Lung (tissue), 12 donors: ENCODE results near the gene KRT34. TPM values are rescaled to one million over a fixed set of nuclear protein-coding genes. Genes with fewer than 3 reads are reported as not detected.

ENCODE experiments used
- ATAC-seq: fragments of 200-7000 bp; cut with Tn5 transposase; one replicate; pipeline ENCODE4 v1.9.1; 2020; ENCODE audit warnings: moderate number of reproducible peaks; ENCODE audit not compliant: insufficient read depth, low FRiP score
- DNase-seq, 3 donors: peaks; one replicate each; pipeline ENCODE4 v3.0.0-alpha.2; 2013 to 2017
- H3K27ac ChIP-seq, 2 donors: one replicate each; pipeline ENCODE4 v1.5.1; 2013; ENCODE audit warnings: mild to moderate bottlenecking in 2 of 2, moderate library complexity in 2 of 2, control low read depth in 1 of 2, inconsistent platforms in 1 of 2, low read depth in 1 of 2, low read length in 1 of 2
- H3K27me3 ChIP-seq, 3 donors: one replicate each; pipeline ENCODE4 v1.5.1; 2013; ENCODE audit warnings: low read length in 2 of 3; ENCODE audit not compliant: control insufficient read depth in 3 of 3, insufficient read depth in 3 of 3
- H3K36me3 ChIP-seq, 4 donors: one replicate each; pipeline ENCODE4 v1.5.1; 2013; ENCODE audit warnings: low read length in 4 of 4, mild to moderate bottlenecking in 1 of 4, moderate library complexity in 1 of 4; ENCODE audit not compliant: control insufficient read depth in 4 of 4, insufficient read depth in 4 of 4
- H3K4me1 ChIP-seq, 5 donors: one replicate each; pipeline ENCODE4 v1.5.1; 2013; ENCODE audit warnings: low read length in 5 of 5, mild to moderate bottlenecking in 2 of 5, moderate library complexity in 1 of 5; ENCODE audit not compliant: control insufficient read depth in 5 of 5, insufficient read depth in 5 of 5
- H3K4me3 ChIP-seq: one replicate; pipeline ENCODE4 v1.5.1; 2013; ENCODE audit warnings: mild to moderate bottlenecking, control low read depth, moderate library complexity
- H3K9ac ChIP-seq, 2 donors: one replicate each; pipeline ENCODE4 v1.5.1; 2013; ENCODE audit warnings: low read length in 2 of 2, control low read depth in 1 of 2; ENCODE audit not compliant: insufficient read depth in 1 of 2
- H3K9me3 ChIP-seq, 4 donors: one replicate each; pipeline ENCODE4 v1.5.1; 2013; ENCODE audit warnings: low read length in 3 of 4, mild to moderate bottlenecking in 1 of 4, moderate library complexity in 1 of 4; ENCODE audit not compliant: control insufficient read depth in 4 of 4, insufficient read depth in 3 of 4
- WGBS, 2 donors: extraction: QIAGEN DNeasy Blood & Tissue Kit; methylation state at CpG; one replicate each; pipeline ENCODE4 v1.1.7; 2013; 5-methylcytosine and 5-hydroxymethylcytosine counted together
- polyA plus RNA-seq, 2 donors: library from polyadenylated mRNA; stranded (reverse); fragments of 200-250 nt; gene quantifications; one replicate each; pipeline ENCODE4 v1.2.1, GENCODE V29; 2013
- total RNA-seq, 2 donors: library from RNA; depleted of rRNA in 1 of 2; stranded (reverse); fragments of >200 nt in 1 of 2; gene quantifications; one replicate each; pipeline ENCODE4 v1.2.1, GENCODE V29; 2014 to 2021
- TF ChIP-seq, protein P1 (sequence below): IDR thresholded peaks from 2 replicates; pipeline ENCODE4 v1.5.1; 2012; ENCODE audit warnings: mild to moderate bottlenecking; ENCODE audit errors: control extremely low read depth, extremely low read depth
- donor health status: control.
- donor health status: control.
- donor health status: Bipolar disorder and iron deficiency.
- donor health status: healthy.
- donor health status: DM: yes; HTN: yes; CAD: no.

The KRT34 gene
- total and polyA plus RNA-seq, 4 donors: not detected

GRCh38 chr17:41392278-41392677 lies 10.2 kb upstream of the KRT34 start:
- WGBS, 2 donors: 100% methylated on average over 1 of the region's 1 CpG

GRCh38 chr17:41391535-41391934 lies 9.4 kb upstream of the KRT34 start:
- Histone ChIP-seq H3K9ac (no peak overlapping the region), H3K4me1 (peaks cover 0 to 4% (median 0%) of the 10 kb centered on the region in 5 donors), H3K36me3 (no peaks in the 10 kb centered on the region), H3K27ac (no peak overlapping the region), H3K9me3 (peaks cover 0 to 4% (median 3%) of the 10 kb centered on the region in 4 donors), H3K4me3 (no peak overlapping the region), H3K27me3 (peaks cover 0 to 4% (median 0%) of the 10 kb centered on the region in 3 donors)
- TF ChIP-seq, protein P1, sequence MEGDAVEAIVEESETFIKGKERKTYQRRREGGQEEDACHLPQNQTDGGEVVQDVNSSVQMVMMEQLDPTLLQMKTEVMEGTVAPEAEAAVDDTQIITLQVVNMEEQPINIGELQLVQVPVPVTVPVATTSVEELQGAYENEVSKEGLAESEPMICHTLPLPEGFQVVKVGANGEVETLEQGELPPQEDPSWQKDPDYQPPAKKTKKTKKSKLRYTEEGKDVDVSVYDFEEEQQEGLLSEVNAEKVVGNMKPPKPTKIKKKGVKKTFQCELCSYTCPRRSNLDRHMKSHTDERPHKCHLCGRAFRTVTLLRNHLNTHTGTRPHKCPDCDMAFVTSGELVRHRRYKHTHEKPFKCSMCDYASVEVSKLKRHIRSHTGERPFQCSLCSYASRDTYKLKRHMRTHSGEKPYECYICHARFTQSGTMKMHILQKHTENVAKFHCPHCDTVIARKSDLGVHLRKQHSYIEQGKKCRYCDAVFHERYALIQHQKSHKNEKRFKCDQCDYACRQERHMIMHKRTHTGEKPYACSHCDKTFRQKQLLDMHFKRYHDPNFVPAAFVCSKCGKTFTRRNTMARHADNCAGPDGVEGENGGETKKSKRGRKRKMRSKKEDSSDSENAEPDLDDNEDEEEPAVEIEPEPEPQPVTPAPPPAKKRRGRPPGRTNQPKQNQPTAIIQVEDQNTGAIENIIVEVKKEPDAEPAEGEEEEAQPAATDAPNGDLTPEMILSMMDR: no peak
- DNase-seq (no peak), ATAC-seq (no peak)
- WGBS, 2 donors: 67 to 80% methylated on average over 2 of the region's 2 CpGs

More at GRCh38 chr17:41392278-41392677, 10.2 kb upstream of the KRT34 start:
- H3K36me3 ChIP-seq: no peaks in the 10 kb centered on the region
- H3K9me3 ChIP-seq: peaks cover 0 to 2% (median 0%) of the 10 kb centered on the region in 4 donors
- H3K27me3 ChIP-seq: peaks cover 0 to 4% (median 0%) of the 10 kb centered on the region in 3 donors
- ATAC-seq (no peak), DNase-seq (no peak)
- H3K9ac ChIP-seq: no peak overlapping the region
- TF ChIP-seq, protein P1: no peak
- H3K4me3 ChIP-seq: no peak overlapping the region
- no peak overlapping the region for H3K27ac ChIP-seq
- peaks cover 0 to 4% (median 0%) of the 10 kb centered on the region in 5 donors for H3K4me1 ChIP-seq

GRCh38 chr17:41390411-41390938 lies 8.4 kb upstream of the KRT34 start:
- Histone ChIP-seq H3K9ac (no peak overlapping the region), H3K27ac (no peak overlapping the region), H3K27me3 (peaks cover 0 to 4% (median 0%) of the 10 kb centered on the region in 3 donors), H3K9me3 (peaks cover 0 to 8% (median 3%) of the 10 kb centered on the region in 4 donors), H3K4me1 (peaks cover 0 to 4% (median 0%) of the 10 kb centered on the region in 5 donors), H3K36me3 (no peaks in the 10 kb centered on the region), H3K4me3 (no peak overlapping the region)
- WGBS, 2 donors: 67 to 76% methylated on average over 7 of the region's 7 CpGs
- TF ChIP-seq, protein P1: no peak
- ATAC-seq: no peak
- DNase-seq: no peak

- H3K9ac ChIP-seq: no peak overlapping the region
- H3K27ac ChIP-seq: no peak overlapping the region
- no peak overlapping the region for H3K4me3 ChIP-seq
- WGBS, 2 donors: 72 to 82% methylated on average over 4 of the region's 4 CpGs
- no peaks in the 10 kb centered on the region for H3K36me3 ChIP-seq
- peaks cover 0 to 4% (median 0%) of the 10 kb centered on the region in 3 donors for H3K27me3 ChIP-seq
- H3K9me3 ChIP-seq: peaks cover 0 to 8% (median 3%) of the 10 kb centered on the region in 4 donors
- no peaks in the 10 kb centered on the region for H3K4me1 ChIP-seq
- ATAC-seq (no peak), DNase-seq (no peak)
- TF ChIP-seq, protein P1: no peak
These were observed 5.6 kb upstream of the KRT34 start for GRCh38 chr17:41387670-41388069.
